Measurements from ENCODE around the gene U2AF2.

Gene U2AF2

DNA sequence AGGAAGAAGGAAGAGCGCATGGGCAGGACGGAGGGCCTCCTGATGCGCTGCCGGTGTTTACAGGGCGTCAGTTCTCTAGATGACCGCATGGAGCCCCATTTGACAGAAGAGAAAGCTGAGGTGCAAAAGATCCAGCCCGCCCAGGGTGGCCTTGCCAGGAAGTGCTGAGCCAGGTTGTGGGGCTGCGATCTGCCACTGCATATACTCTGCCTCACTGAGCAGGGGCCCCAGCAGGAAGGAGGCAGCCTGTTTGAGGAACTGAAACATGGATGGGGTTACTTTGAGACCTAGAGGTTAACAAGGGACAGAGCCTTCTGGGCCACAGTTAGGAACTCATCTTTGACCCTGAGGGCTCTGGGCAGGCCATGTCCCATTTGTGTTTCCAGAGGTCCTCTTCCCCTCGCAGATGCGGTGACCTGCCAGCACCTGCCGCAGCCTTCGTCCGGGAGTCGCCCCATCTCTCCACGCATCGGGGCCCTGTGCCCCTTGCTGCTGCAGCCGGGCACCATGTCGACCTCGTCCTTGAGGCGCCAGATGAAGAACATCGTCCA is 23.4 kb downstream of the U2AF2 start:
- H3K36me3 ChIP-seq (ENCODE audit: control insufficient read depth in 4 of 4, insufficient read depth in 4 of 4, low read length in 3 of 4), result peaks cover 0 to 59% (median 34%) of the 10 kb centered on the region in 4 experiments
- no peak overlapping the region for H3K4me3 ChIP-seq (ENCODE audit: control insufficient read depth in 1 of 7, extremely low read depth in 1 of 7, insufficient read depth in 4 of 7, low read depth in 2 of 7, low read length in 6 of 7)
- ChIA-PET POLR2A (no interaction called here), CTCF (no interaction called here)
- peaks cover 9 to 42% (median 37%) of the 10 kb centered on the region in 4 experiments for H3K4me1 ChIP-seq (ENCODE audit: control extremely low read depth in 1 of 4, control insufficient read depth in 4 of 4, insufficient read depth in 4 of 4, low read length in 3 of 4)
- no peaks in the 10 kb centered on the region for H3K9me3 ChIP-seq (ENCODE audit: control extremely low read depth in 1 of 5, control insufficient read depth in 4 of 5, insufficient read depth in 2 of 5, low read depth in 1 of 5, low read length in 4 of 5)
- 91% methylated on average over 21 of the region's 21 CpGs for WGBS (ENCODE audit: insufficient coverage)
- H3K27ac ChIP-seq (ENCODE audit: insufficient read depth in 1 of 2, low read depth in 1 of 2, low read length in 2 of 2, poor library complexity in 1 of 2, severe bottlenecking in 2 of 2), result peak overlapping the region in 1 of 2 experiments; percentile 29
- peak in 2 of 3 donors; percentile 36 to 53 for DNase-seq
- H3K27me3 ChIP-seq (replicated peaks in 2 of 5; ENCODE audit: control insufficient read depth in 4 of 5, insufficient read depth in 5 of 5, low read length in 4 of 5), result no peaks in the 10 kb centered on the region

DNA sequence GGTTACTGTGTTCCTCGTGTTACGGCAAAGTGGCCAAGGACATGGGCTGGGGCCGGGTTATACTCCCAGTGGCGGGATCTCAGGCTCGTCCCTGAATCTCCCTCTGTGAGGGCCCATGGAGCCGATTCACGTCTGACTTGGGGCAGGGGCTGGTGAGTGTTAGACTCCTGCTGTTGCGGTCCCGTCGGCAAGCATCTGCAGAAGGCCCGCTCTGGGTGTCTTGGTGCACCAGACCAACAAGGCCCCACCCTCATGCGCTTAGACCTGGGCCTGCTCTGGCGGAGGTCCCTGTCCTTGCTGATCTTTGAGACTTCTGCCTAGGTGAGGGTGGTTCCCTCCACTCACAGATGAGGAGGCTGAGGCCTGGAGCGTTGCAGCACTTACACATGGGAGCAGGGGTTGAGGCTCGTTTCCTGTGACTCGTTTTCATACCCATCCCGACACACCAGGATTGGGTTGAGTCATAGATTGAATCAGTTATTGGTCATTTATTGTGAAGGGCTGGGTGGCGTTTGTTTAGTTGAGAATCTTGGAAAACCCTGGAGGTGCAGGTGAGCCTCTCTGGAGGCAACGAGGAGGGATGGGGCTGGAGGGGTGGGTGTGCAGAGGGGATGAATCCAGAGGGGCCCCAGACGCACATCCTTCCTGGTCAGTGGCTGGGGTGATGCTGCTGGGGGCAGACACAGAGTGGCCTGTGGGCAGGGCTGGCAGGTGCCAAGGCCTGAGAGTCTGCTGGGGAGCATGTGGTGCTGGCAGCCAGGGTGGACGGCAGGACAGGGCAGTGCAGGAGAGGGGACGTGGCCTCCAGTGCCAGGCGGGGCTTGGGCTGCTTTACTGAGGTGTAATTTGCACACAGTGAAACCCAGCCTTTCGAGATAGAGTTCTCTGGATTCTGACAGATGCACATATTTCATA is 24.8 kb downstream of the U2AF2 start:
- Histone ChIP-seq H3K4me3 (ENCODE audit: control insufficient read depth in 1 of 7, extremely low read depth in 1 of 7, insufficient read depth in 4 of 7, low read depth in 2 of 7, low read length in 6 of 7) (no peak overlapping the region), H3K27ac (ENCODE audit: insufficient read depth in 1 of 2, low read depth in 1 of 2, low read length in 2 of 2, poor library complexity in 1 of 2, severe bottlenecking in 2 of 2) (no peak overlapping the region), H3K4me1 (ENCODE audit: control extremely low read depth in 1 of 4, control insufficient read depth in 4 of 4, insufficient read depth in 4 of 4, low read length in 3 of 4) (peaks cover 9 to 34% (median 33%) of the 10 kb centered on the region in 4 experiments), H3K36me3 (ENCODE audit: control insufficient read depth in 4 of 4, insufficient read depth in 4 of 4, low read length in 3 of 4) (peaks cover 0 to 63% (median 36%) of the 10 kb centered on the region in 4 experiments), H3K27me3 (replicated peaks in 2 of 5; ENCODE audit: control insufficient read depth in 4 of 5, insufficient read depth in 5 of 5, low read length in 4 of 5) (no peaks in the 10 kb centered on the region), H3K9me3 (ENCODE audit: control extremely low read depth in 1 of 5, control insufficient read depth in 4 of 5, insufficient read depth in 2 of 5, low read depth in 1 of 5, low read length in 4 of 5) (no peaks in the 10 kb centered on the region)
- POLR2A ChIA-PET, result no interaction called here
- DNase-seq, result no peak
- CTCF ChIA-PET, result no interaction called here
- 93% methylated on average over 21 of the region's 24 CpGs for WGBS (ENCODE audit: insufficient coverage)

DNA sequence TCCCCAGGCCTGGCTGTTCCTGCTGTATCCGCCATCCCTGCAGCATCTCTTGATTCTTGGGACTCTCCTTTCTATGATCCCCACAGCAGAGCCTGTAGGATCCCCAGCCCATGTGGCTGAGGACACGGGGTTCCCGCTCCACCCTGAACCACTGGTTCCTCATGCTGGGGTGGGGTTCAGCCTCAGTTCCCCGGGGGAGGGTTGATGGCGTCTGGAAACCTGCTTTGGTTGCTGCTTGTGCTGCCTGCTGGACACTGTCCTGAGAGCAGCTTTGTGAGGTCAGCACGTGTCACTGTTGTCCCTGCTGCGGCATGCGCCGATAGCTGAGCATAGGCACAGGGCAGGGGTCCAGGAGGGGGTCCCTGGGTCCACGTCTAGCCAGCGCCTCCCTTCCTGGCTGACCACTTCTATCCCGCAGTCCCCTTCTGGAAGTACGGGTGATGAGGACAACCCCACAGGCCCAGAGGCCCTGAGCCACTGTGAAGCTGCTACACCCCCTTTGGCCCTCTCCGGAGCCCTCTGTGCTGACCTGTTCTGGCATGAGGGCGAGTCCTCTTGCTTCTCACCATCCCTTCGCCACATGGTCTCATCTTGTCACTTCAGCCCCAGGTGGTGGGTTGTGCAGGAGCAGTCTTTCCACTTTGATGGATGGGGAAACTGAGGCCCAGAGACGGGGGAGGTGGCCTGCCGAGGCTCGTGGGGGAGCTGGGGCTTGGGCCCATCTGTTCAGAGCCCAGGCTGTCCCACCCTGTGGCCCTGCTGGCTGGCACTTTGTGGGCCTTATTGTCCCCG is 25.7 kb downstream of the U2AF2 start:
- 97% methylated on average over 15 of the region's 20 CpGs for WGBS (ENCODE audit: insufficient coverage)
- Histone ChIP-seq H3K4me1 (ENCODE audit: control extremely low read depth in 1 of 4, control insufficient read depth in 4 of 4, insufficient read depth in 4 of 4, low read length in 3 of 4) (peaks cover 9 to 30% (median 29%) of the 10 kb centered on the region in 4 experiments), H3K27me3 (replicated peaks in 2 of 5; ENCODE audit: control insufficient read depth in 4 of 5, insufficient read depth in 5 of 5, low read length in 4 of 5) (no peaks in the 10 kb centered on the region), H3K27ac (ENCODE audit: insufficient read depth in 1 of 2, low read depth in 1 of 2, low read length in 2 of 2, poor library complexity in 1 of 2, severe bottlenecking in 2 of 2) (no peak overlapping the region), H3K4me3 (ENCODE audit: control insufficient read depth in 1 of 7, extremely low read depth in 1 of 7, insufficient read depth in 4 of 7, low read depth in 2 of 7, low read length in 6 of 7) (no peak overlapping the region), H3K9me3 (ENCODE audit: control extremely low read depth in 1 of 5, control insufficient read depth in 4 of 5, insufficient read depth in 2 of 5, low read depth in 1 of 5, low read length in 4 of 5) (no peaks in the 10 kb centered on the region), H3K36me3 (ENCODE audit: control insufficient read depth in 4 of 4, insufficient read depth in 4 of 4, low read length in 3 of 4) (peaks cover 0 to 73% (median 44%) of the 10 kb centered on the region in 4 experiments)
- no peak for DNase-seq
- ChIA-PET CTCF (no interaction called here), POLR2A (no interaction called here)

DNA sequence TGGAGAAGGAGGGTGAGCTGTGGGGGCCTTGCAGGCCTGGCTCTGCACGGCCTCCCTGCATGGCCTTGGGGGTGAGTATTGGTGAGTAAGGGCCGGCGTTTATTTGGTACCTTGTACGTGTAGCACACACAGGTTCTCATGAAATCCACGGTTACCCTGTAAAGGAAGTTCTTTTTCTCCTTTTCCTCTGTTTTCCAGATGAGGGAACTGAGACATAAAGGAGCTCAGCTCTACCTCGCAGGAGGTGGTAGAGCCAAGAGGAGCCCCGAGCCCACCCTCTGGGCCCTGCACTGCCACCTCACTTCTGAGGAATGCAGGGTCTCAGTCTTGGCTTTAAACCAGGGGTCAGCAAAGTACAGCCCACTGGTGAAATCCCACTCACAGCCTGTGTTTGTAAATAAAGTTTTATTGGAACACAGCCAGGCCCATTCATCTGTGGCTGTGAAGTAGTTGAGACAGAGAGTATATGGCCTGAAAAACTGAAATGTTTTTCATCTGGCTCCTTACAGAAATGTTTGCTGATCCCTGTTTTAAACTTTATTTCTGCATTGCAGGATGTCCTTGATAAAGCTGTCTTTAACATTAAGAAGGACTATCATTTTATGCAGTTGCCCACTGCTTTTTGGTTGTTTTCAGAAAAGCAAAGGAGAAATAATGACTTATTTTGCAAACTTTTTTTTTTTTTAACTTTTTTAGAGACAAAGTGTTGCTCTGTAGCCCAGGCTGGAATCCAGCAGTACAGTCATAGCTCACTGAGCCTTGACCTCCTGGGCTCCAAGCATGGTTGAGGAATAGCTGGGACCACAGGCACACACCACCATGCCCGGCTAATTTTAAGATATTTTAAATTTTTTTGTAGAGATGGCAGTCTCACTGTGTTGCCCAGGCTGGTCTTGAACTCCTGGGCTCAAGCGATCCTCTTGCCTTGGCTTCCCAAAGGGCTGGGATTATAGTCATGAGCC is 26.6 kb downstream of the U2AF2 start:
- POLR2A ChIA-PET, result interaction anchor here (0.7 kb wide), 1 partner anchor 15 kb away, joined by 11 read pairs; no protein-coding TSS in a partner anchor
- Histone ChIP-seq H3K27me3 (replicated peaks in 2 of 5; ENCODE audit: control insufficient read depth in 4 of 5, insufficient read depth in 5 of 5, low read length in 4 of 5) (no peaks in the 10 kb centered on the region), H3K27ac (ENCODE audit: insufficient read depth in 1 of 2, low read depth in 1 of 2, low read length in 2 of 2, poor library complexity in 1 of 2, severe bottlenecking in 2 of 2) (no peak overlapping the region), H3K36me3 (ENCODE audit: control insufficient read depth in 4 of 4, insufficient read depth in 4 of 4, low read length in 3 of 4) (peaks cover 0 to 82% (median 48%) of the 10 kb centered on the region in 4 experiments), H3K4me3 (ENCODE audit: control insufficient read depth in 1 of 7, extremely low read depth in 1 of 7, insufficient read depth in 4 of 7, low read depth in 2 of 7, low read length in 6 of 7) (no peak overlapping the region), H3K9me3 (ENCODE audit: control extremely low read depth in 1 of 5, control insufficient read depth in 4 of 5, insufficient read depth in 2 of 5, low read depth in 1 of 5, low read length in 4 of 5) (no peaks in the 10 kb centered on the region), H3K4me1 (ENCODE audit: control extremely low read depth in 1 of 4, control insufficient read depth in 4 of 4, insufficient read depth in 4 of 4, low read length in 3 of 4) (peaks cover 4 to 23% (median 21%) of the 10 kb centered on the region in 4 experiments)
- CTCF ChIA-PET, result no interaction called here
- no peak for DNase-seq
- 94% methylated on average over 4 of the region's 9 CpGs for WGBS (ENCODE audit: insufficient coverage)

DNA sequence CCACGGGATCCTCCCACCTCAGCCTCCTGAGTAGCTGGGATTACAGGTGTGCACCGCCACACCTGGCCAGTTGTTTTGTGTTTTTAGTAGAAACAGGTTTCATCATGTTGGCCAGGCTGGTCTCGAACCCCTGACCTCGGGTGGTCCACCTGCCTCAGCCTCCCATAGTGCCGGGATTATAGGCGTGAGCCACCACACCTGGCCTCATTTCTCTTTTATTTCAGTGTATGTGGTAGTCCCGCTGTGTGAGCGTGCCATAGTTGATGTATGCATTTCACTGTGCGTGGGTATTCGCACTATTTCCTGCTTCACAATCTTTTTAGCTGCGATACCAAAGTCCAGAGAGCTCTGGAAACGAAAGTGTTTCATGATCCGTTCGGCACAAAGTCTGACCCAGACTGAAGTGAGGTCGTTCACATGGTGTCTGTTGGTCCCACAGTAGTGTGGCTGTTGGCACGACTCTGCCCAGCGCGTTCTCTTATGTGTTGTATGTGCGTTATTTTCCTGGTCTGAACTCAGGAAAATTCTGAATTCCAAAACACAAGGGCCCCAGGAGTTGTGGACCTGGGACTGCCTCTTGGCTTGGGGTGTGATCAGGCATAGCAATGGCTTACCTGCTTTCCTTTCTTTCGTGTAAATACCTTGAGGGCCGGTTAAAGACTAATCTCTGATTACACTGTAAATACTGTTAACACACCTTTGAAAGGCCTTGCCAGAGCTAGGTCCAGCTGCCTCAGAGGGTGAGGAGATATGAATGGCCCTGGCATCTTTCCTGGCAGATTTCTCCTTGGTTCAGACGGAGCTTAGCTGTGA is 28.8 kb downstream of the U2AF2 start:
- ChIA-PET POLR2A (no interaction called here), CTCF (interaction anchor here (1.4 kb wide), 1 partner anchor 9 kb away, joined by 3 read pairs; no protein-coding TSS in a partner anchor)
- Histone ChIP-seq H3K27me3 (replicated peaks in 2 of 5; ENCODE audit: control insufficient read depth in 4 of 5, insufficient read depth in 5 of 5, low read length in 4 of 5) (no peaks in the 10 kb centered on the region), H3K4me3 (ENCODE audit: control insufficient read depth in 1 of 7, extremely low read depth in 1 of 7, insufficient read depth in 4 of 7, low read depth in 2 of 7, low read length in 6 of 7) (no peak overlapping the region), H3K27ac (ENCODE audit: insufficient read depth in 1 of 2, low read depth in 1 of 2, low read length in 2 of 2, poor library complexity in 1 of 2, severe bottlenecking in 2 of 2) (no peak overlapping the region), H3K4me1 (ENCODE audit: control extremely low read depth in 1 of 4, control insufficient read depth in 4 of 4, insufficient read depth in 4 of 4, low read length in 3 of 4) (peaks cover 0 to under 1% (median 0%) of the 10 kb centered on the region in 4 experiments), H3K36me3 (ENCODE audit: control insufficient read depth in 4 of 4, insufficient read depth in 4 of 4, low read length in 3 of 4) (peaks cover 0 to 84% (median 57%) of the 10 kb centered on the region in 4 experiments), H3K9me3 (ENCODE audit: control extremely low read depth in 1 of 5, control insufficient read depth in 4 of 5, insufficient read depth in 2 of 5, low read depth in 1 of 5, low read length in 4 of 5) (no peaks in the 10 kb centered on the region)
- DNase-seq, result no peak
- WGBS (ENCODE audit: insufficient coverage), result 92% methylated on average over 22 of the region's 22 CpGs
